ENCODE results near the gene REV3L. TPM values are rescaled to one million over a fixed set of nuclear protein-coding genes. Genes with fewer than 3 reads are reported as not detected.

Gene REV3L
- total and polyA plus RNA-seq, 9 of the 15 experiments (the other 6 are each of a cell fraction or from before 2014, with no cell fraction given) = 5.5 to 24.4 (median 14.4) TPM

DNA sequence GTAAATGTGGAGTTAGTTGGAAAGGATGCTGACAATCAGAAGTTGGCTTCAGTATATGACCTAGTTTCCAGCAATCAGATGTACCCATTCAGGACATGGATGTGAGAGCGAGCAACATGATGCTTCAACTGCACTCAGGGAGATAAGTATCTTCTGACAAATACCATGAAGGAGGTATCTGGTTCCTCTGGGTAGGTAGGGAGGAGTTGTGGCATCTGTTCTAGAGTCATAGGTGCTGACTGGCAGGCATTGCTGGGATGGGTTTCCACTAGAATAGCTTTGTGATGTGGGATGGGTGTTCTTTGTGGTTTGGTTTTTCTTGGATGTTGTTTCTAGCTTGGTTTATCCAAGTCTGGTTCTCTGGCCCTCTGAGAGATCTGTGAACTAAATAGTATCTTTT is 3.9 kb upstream of the REV3L start (continued):
- TF ChIP-seq ZNF668 (CRISPR knock-in tag; IDR thresholded peaks at IDR 0.05) = no peak
- no peak for TF ChIP-seq EWSR1 (IDR thresholded peaks at IDR 0.05; ENCODE audit: borderline replicate concordance, low read depth, partially characterized antibody)
- TF ChIP-seq, protein P1, sequence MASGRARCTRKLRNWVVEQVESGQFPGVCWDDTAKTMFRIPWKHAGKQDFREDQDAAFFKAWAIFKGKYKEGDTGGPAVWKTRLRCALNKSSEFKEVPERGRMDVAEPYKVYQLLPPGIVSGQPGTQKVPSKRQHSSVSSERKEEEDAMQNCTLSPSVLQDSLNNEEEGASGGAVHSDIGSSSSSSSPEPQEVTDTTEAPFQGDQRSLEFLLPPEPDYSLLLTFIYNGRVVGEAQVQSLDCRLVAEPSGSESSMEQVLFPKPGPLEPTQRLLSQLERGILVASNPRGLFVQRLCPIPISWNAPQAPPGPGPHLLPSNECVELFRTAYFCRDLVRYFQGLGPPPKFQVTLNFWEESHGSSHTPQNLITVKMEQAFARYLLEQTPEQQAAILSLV (tag; IDR thresholded peaks at IDR 0.05) = no peak
- TF ChIP-seq, protein P2, sequence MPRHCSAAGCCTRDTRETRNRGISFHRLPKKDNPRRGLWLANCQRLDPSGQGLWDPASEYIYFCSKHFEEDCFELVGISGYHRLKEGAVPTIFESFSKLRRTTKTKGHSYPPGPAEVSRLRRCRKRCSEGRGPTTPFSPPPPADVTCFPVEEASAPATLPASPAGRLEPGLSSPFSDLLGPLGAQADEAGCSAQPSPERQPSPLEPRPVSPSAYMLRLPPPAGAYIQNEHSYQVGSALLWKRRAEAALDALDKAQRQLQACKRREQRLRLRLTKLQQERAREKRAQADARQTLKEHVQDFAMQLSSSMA (CRISPR knock-in tag; IDR thresholded peaks at IDR 0.05) = no peak
- TF ChIP-seq, protein P3, sequence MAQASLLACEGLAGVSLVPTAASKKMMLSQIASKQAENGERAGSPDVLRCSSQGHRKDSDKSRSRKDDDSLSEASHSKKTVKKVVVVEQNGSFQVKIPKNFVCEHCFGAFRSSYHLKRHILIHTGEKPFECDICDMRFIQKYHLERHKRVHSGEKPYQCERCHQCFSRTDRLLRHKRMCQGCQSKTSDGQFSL (CRISPR knock-in tag; IDR thresholded peaks at IDR 0.05) = no peak
- TF ChIP-seq, protein P3 (tag; IDR thresholded peaks at IDR 0.05) = no peak
- TF ChIP-seq, protein P4, sequence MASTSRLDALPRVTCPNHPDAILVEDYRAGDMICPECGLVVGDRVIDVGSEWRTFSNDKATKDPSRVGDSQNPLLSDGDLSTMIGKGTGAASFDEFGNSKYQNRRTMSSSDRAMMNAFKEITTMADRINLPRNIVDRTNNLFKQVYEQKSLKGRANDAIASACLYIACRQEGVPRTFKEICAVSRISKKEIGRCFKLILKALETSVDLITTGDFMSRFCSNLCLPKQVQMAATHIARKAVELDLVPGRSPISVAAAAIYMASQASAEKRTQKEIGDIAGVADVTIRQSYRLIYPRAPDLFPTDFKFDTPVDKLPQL (IDR thresholded peaks at IDR 0.05; ENCODE audit: extremely low read depth, insufficient read length) = no peak
